GM19463 (cell line): ENCODE results near the gene FOXP1.

Experiments
- ATAC-seq: cut with Tn5 transposase; IDR thresholded peaks from one replicate; pipeline ENCODE4 v1.9.1; 2021; ENCODE audit warnings: mild to moderate bottlenecking, moderate library complexity; ENCODE audit not compliant: unreplicated experiment

The FOXP1 gene

GRCh38 chr3:71511446-71511845 is 72.1 kb downstream of the FOXP1 start:
- ATAC-seq = no peak

DNA sequence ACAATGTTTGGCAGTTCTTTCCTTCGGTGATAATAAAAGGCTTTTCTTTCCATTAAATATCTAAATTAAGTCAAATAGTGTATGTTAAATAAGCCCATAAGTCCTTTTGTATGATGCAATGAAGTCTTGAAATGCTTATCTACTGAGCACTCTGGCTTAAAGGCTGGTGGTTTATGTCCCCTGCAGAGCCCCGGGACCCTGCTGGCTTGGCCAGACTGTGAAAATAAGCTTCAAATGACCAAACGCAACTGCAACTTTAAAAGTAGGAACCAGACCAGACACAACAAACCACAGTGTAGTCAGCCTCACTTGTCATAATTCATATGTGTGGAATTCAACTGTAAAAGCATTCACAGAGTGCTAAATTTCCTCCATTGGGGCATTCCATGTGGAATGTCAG is 72.5 kb downstream of the FOXP1 start:
- ATAC-seq = no peak

DNA sequence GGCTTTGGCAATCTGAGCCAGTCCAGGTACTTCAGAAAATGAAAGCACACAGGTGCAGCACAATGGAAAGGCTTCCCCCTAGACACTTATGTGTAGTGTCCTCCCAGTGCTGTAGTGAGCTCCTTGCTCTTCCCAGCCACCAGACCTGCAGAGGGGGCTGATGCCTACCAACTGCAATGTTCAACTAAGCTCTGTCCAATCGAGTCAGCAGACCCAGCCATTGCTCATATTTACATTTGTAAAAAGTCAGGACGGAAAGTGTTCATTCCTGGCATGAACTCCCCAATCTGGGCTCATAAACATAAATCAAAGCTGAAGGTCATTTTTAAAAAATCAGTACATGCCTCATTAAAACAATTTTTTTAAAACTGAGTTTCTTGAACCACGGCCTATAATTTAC is 73.0 kb downstream of the FOXP1 start:
- no peak for ATAC-seq

- ATAC-seq = no peak
Observed at GRCh38 chr3:71509066-71509465, 74.5 kb downstream of the FOXP1 start.

DNA sequence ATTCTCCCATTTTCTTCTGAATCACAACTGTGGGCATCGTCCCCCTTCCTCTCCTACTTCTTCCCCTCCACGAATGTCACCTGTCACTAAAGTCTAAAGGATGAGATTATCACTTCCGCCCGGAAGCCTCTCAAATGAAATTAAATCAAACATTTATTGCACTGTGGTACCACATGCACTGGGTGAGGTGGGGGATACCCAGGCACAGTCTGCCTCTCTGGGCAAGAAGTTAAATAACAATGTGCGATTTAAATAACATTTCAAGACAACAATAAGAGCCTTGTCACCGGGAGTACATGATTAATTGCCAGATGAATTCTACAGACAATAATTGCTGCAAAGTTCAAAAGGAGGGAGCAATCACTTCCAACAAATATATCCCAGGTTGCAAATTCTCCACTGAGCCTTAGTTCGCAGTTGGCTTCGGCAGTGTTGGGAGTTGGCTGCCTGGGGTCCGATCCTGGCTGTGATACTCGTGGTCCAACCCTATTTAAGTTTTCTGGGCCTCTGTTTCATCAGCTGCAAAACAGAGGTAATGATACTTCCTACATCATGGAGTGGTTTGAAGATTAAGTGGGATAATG is 77.7 kb downstream of the FOXP1 start:
- no peak for ATAC-seq

- ATAC-seq = no peak
Observed at GRCh38 chr3:71504250-71505036, 79.1 kb downstream of the FOXP1 start.

DNA sequence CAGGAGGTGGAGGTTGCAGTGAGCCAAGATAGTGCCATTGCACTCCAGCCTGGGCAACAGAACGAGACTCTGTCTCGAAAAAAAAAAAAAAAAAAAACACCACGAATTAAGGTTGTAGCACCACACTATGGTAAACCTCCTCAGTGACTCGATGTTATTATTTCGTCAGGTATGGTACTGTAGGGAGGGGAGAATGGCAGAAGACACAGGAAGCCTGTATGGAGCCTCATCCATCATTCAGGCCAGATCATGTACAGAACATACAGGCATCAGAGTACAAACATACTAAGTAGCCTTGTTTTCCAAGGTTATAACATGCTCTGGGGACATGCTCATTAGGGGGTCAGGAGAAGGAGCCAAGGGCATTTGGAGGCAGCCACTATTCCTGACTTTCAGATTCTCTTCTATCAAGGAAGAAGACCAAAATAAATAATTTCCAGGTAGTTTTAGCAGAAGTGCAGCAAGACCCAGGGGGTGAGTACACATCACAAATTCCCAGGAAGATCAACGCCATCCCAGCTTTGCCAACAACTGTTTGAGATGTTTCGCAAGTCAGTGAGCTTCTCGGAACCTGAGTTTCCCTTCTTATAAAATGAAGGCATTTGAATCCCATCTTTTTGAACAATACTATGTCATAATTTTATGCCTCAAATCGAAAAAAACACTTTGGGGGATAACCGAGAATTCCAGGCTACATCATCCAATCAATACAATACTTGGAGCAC is 79.8 kb downstream of the FOXP1 start:
- no peak for ATAC-seq

DNA sequence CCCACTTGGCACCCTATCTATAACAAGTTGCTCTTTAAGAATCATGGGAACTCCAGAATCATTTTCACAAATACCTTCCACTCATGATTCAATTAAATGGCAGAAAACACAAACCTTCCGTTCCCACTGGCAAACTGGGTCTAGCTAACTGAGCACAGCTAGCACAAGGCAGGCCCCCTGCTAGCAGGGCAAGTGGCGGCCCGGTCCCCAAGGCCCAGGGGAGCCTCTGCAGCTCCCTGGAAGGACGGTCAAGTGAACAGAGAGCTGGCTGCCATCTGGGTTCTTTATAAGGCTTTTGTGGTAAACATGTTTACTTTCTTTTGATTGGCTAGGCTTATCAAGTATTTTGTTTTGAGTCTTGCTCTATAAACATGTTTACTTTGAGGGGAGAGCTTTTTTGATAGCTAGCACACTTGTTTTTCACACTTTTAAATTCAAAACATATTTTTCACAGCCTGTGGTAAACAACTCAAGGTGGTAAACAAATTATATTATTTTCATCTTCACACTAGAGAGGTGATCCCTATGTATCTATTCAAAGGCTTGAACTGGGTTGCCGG is 81.4 kb downstream of the FOXP1 start:
- no peak for ATAC-seq

- no peak for ATAC-seq
Observed at GRCh38 chr3:71500696-71501095, 82.8 kb downstream of the FOXP1 start.

DNA sequence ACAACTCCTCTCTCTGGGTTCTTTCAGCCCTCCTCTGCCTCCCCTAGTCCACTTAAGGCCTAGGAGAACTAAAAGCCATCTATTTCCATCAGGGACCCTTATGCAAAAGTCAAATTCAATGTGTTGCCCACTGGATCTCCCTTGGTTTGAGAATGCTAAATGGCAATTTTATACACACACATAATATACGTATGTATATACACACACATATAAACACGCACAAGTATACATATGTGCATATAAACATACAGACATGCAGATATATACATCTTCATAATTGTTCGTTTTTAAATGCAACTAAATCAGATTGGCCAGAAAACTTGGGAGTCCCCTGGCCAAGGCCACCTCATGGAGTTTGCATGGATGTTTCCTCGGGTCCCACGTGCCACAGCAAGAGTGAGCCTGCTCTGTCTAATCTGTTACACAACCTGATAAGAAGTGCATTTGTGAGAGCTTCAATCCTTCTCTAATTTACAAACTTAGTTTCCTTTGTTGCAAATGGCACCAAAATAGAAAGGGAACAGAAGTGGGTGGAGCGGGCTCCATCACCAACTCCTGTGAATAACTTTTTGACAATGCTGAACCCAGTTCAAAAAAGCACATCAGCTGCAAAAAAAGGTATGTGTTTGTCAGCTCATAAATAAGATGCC is 84.2 kb downstream of the FOXP1 start:
- no peak for ATAC-seq

GRCh38 chr3:71498543-71498942 is 85.0 kb downstream of the FOXP1 start:
- no peak for ATAC-seq

DNA sequence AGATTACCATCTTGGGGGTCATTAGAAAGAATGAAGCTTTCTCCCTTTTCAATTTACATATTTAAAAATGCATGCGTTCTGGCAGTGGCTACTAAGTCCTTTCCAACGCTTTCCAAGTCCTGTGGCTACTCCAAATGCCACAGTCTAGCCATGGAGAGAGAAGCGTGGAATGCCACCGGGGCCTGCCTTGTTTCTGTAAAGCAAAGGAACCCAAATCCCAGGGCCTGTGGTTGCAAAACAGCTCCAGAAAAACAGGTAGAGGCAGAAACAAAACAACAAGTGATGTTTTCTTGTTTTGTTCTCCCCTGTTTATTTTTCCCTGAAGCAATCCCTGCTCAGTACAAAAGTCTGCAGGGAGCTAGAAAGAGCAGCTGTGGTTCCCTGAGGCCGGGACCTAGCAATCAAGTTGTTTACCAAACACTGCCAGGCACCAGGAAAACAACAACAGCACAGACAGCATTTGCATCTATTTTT is 85.5 kb downstream of the FOXP1 start:
- ATAC-seq = no peak

- ATAC-seq = no peak
Observed at GRCh38 chr3:71497367-71497897, 86.1 kb downstream of the FOXP1 start.

- no peak for ATAC-seq
Observed at GRCh38 chr3:71495708-71496472, 87.6 kb downstream of the FOXP1 start.

GRCh38 chr3:71494212-71494611 is 89.3 kb downstream of the FOXP1 start:
- ATAC-seq = no peak

GRCh38 chr3:71492974-71493771 is 90.4 kb downstream of the FOXP1 start:
- ATAC-seq = no peak

- no peak for ATAC-seq
Observed at GRCh38 chr3:71492566-71492965, 91.0 kb downstream of the FOXP1 start.

DNA sequence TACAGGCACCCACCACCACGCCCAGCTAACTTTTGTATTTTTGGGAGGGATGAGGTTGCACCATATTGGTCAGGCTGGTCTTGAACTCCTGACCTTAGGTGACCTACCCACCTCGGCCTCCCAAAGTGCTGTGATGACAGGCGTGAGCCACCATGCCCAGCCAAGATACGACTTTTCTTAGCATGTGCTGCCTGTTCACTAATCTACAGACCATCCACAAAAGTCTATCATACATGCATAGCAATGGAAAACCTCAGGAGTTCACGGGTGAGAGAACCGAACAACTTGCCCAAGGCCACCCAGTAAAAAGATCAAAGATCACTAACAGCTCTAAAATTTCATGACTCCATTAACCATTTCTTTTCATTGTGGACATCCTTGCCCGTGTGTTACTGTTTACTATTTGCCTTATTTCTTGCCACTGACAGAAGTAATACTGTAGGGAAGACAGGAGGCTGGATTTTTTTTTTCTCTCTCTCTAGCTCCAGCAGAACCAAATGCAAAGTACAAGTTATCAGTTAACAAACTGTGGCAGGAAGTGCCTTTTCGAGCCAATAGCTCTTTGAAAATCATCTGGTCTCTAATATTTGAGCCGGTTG is 92.3 kb downstream of the FOXP1 start:
- no peak for ATAC-seq

DNA sequence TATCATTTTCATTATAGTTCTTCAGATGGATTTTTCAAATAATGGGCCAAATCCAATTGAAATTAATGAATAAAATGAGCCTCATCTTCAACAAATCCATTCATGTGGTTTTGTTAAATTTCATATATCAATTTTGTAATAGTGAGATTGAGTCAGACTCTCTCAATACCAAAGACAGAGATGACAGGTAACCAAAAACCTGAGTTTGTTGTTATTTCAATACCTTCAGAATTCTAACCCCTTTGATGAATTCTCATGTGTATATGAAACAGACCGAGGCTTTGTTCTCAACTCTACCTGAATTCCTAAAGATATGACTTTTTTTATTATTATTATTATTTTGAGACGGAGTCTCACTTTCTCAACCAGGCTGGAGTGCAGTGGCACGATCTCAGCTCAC is 92.8 kb downstream of the FOXP1 start:
- ATAC-seq = no peak
